ENCODE data around the gene CRYGB. TPM values are rescaled to one million over a fixed set of nuclear protein-coding genes. Genes with fewer than 3 reads are reported as not detected.
"Not testable (repeated sequence)": the region's sequence is repeated elsewhere in the genome, so short reads cannot be mapped to it uniquely, and the experiment has no call there.

CRYGB gene
- total RNA-seq, 1 experiment from 2014 or later: not detected

GRCh38 chr2:208099682-208100470 is 46.1 kb downstream of the CRYGB start:
- Histone ChIP-seq H3K27ac (ENCODE audit: low read length) (no peak overlapping the region), H3K9me3 (ENCODE audit: control insufficient read depth, insufficient read depth, low read depth, low read length) (no peaks in the 10 kb centered on the region), H3K4me3 (ENCODE audit: low read depth in 2 of 2, low read length in 2 of 2) (no peak overlapping the region), H3K36me3 (ENCODE audit: control insufficient read depth, insufficient read depth, low read length) (no peaks in the 10 kb centered on the region), H3K27me3 (ENCODE audit: control insufficient read depth, insufficient read depth, low read length) (no peaks in the 10 kb centered on the region; the same call in 1 of the 2 replicates), H3K4me1 (ENCODE audit: control insufficient read depth, insufficient read depth, low read length) (no peaks in the 10 kb centered on the region)
- no peak for TF ChIP-seq TCF7L2 (IDR thresholded peaks at IDR 0.05; ENCODE audit: low read depth, low read length)
- no TSS peak for BruUV-seq (replicated peaks)
- ATAC-seq: no peak
- in situ Hi-C loops (cut with HindIII; ENCODE audit: low pct_unique_long_range_greater_than_20kb, low sequenced_read_pairs) (no loop called here), intact Hi-C loops (cut with micrococcal nuclease; ENCODE audit: unreplicated experiment) (no loop called here)
- POLR2A ChIA-PET: no interaction called here
- CTCF ChIA-PET: no interaction called here
- no peak for DNase-seq (ENCODE audit: low read depth, low spot score)

- POLR2A ChIA-PET, ATAC-seq: not testable (repeated sequence)
Observed at GRCh38 chr2:208098701-208099100, 47.3 kb downstream of the CRYGB start.

GRCh38 chr2:208098267-208098666 is 47.7 kb downstream of the CRYGB start:
- no peaks in the 10 kb centered on the region; the same call in 1 of the 2 replicates for H3K27me3 ChIP-seq (ENCODE audit: control insufficient read depth, insufficient read depth, low read length)
- ChIA-PET CTCF (no interaction called here), POLR2A (no interaction called here)
- no peak overlapping the region for H3K4me3 ChIP-seq (ENCODE audit: low read depth in 2 of 2, low read length in 2 of 2)
- DNase-seq (ENCODE audit: low read depth, low spot score) (no peak), ATAC-seq (no peak)
- TF ChIP-seq TCF7L2 (IDR thresholded peaks at IDR 0.05; ENCODE audit: low read depth, low read length) (no peak), SIN3A (IDR thresholded peaks at IDR 0.05; ENCODE audit: borderline replicate concordance, insufficient read depth, low read depth, low read length) (no peak), POLR2AphosphoS5 (IDR thresholded peaks at IDR 0.05; ENCODE audit: low read depth, low read length) (no peak), REST (IDR thresholded peaks at IDR 0.05; ENCODE audit: insufficient read depth in 1 of 2, low read depth in 2 of 2, low read length in 1 of 2) (no peak), CTCF (IDR thresholded peaks at IDR 0.05) (no peak)
- intact Hi-C loops (cut with micrococcal nuclease; ENCODE audit: unreplicated experiment): no loop called here
- H3K9me3 ChIP-seq (ENCODE audit: control insufficient read depth, insufficient read depth, low read depth, low read length): no peaks in the 10 kb centered on the region
- H3K4me1 ChIP-seq (ENCODE audit: control insufficient read depth, insufficient read depth, low read length): no peaks in the 10 kb centered on the region
- H3K36me3 ChIP-seq (ENCODE audit: control insufficient read depth, insufficient read depth, low read length): no peaks in the 10 kb centered on the region
- BruUV-seq (replicated peaks): no TSS peak
- in situ Hi-C loops (cut with HindIII; ENCODE audit: low pct_unique_long_range_greater_than_20kb, low sequenced_read_pairs): no loop called here
- H3K27ac ChIP-seq (ENCODE audit: low read length): no peak overlapping the region

More at GRCh38 chr2:208098701-208099100, 47.3 kb downstream of the CRYGB start:
- CTCF ChIA-PET; H3K36me3 ChIP-seq (ENCODE audit: control insufficient read depth, insufficient read depth, low read length); H3K9me3 ChIP-seq (ENCODE audit: control insufficient read depth, insufficient read depth, low read depth, low read length); H3K4me3 ChIP-seq (ENCODE audit: low read depth in 2 of 2, low read length in 2 of 2); intact Hi-C loops (cut with micrococcal nuclease; ENCODE audit: unreplicated experiment); DNase-seq (ENCODE audit: low read depth, low spot score); H3K27ac ChIP-seq (ENCODE audit: low read length); H3K27me3 ChIP-seq (ENCODE audit: control insufficient read depth, insufficient read depth, low read length); in situ Hi-C loops (cut with HindIII; ENCODE audit: low pct_unique_long_range_greater_than_20kb, low sequenced_read_pairs); BruUV-seq (replicated peaks); H3K4me1 ChIP-seq (ENCODE audit: control insufficient read depth, insufficient read depth, low read length): not testable (repeated sequence)

Data from Panc1 (cell line).